HG03354 (cell line): ENCODE data around the gene TRAM2.

Source experiments
- ATAC-seq: cut with Tn5 transposase; IDR thresholded peaks from one replicate; pipeline ENCODE4 v1.9.1; 2021; ENCODE audit warnings: mild to moderate bottlenecking; ENCODE audit not compliant: unreplicated experiment, poor library complexity, severe bottlenecking

TRAM2 gene

GRCh38 chr6:52577022-52577777, at the start of gene TRAM2:
TRAM2 (minus strand) TSS chr6:52577060; CDS start chr6:52576915, 145 bp downstream.
- peak; percentile 62 for ATAC-seq

GRCh38 chr6:52622810-52623209, 46.0 kb upstream of the TRAM2 start:
- ATAC-seq = no peak

GRCh38 chr6:52621631-52622030, 44.8 kb upstream of the TRAM2 start:
- no peak for ATAC-seq

- ATAC-seq = no peak
Observed at GRCh38 chr6:52620906-52621190, 44.0 kb upstream of the TRAM2 start.

GRCh38 chr6:52620055-52620905, 43.4 kb upstream of the TRAM2 start:
- ATAC-seq = no peak

GRCh38 chr6:52617087-52617486, 40.2 kb upstream of the TRAM2 start:
- no peak for ATAC-seq

- ATAC-seq = no peak
Observed at GRCh38 chr6:52616059-52616690, 39.3 kb upstream of the TRAM2 start.

GRCh38 chr6:52612336-52613054, 35.6 kb upstream of the TRAM2 start:
- no peak for ATAC-seq

GRCh38 chr6:52611833-52612232, 35.0 kb upstream of the TRAM2 start:
- ATAC-seq = no peak

- no peak for ATAC-seq
Observed at GRCh38 chr6:52610745-52611355, 34.0 kb upstream of the TRAM2 start.

GRCh38 chr6:52610011-52610410, 33.2 kb upstream of the TRAM2 start:
- ATAC-seq = no peak

GRCh38 chr6:52605610-52606185, 28.8 kb upstream of the TRAM2 start:
- ATAC-seq = no peak

GRCh38 chr6:52603000-52603795, 26.3 kb upstream of the TRAM2 start:
- no peak for ATAC-seq

- ATAC-seq = no peak
Observed at GRCh38 chr6:52598824-52599190, 21.9 kb upstream of the TRAM2 start.

GRCh38 chr6:52598123-52598823, 21.4 kb upstream of the TRAM2 start:
- peak; percentile 22 for ATAC-seq

GRCh38 chr6:52597738-52598122, 20.9 kb upstream of the TRAM2 start:
- no peak for ATAC-seq

- ATAC-seq = no peak
Observed at GRCh38 chr6:52596371-52597028, 19.6 kb upstream of the TRAM2 start.

- peak; percentile 88 for ATAC-seq
Observed at GRCh38 chr6:52595796-52596130, 18.9 kb upstream of the TRAM2 start.
